ENCODE data around the gene CCDC33. TPM values are rescaled to one million over a fixed set of nuclear protein-coding genes. Genes with fewer than 3 reads are reported as not detected.

Gene CCDC33
- total and polyA plus RNA-seq, 2 donors (not counting 3 experiments of a cell fraction or from before 2014, with no cell fraction given) = not detected

GRCh38 chr15:74293021-74293810, 57.1 kb downstream of the CCDC33 start:
- no peak overlapping the region for H3K4me2 ChIP-seq (ENCODE audit: insufficient read depth, low read length)
- H3K79me2 ChIP-seq (ENCODE audit: control insufficient read depth, insufficient read depth, low read length) = no peaks in the 10 kb centered on the region
- TF ChIP-seq EZH2 (IDR thresholded peaks at IDR 0.05; ENCODE audit: borderline replicate concordance, low read depth, low read length, severe bottlenecking) (no peak), POLR2AphosphoS5 (IDR thresholded peaks at IDR 0.05; ENCODE audit: insufficient read depth, low read depth, low read length) (no peak), POLR2A (IDR thresholded peaks at IDR 0.05; ENCODE audit: low read depth, low read length) (no peak), MAX (IDR thresholded peaks at IDR 0.05; ENCODE audit: insufficient read depth, insufficient read length) (no peak), MYC (IDR thresholded peaks at IDR 0.05; ENCODE audit: low read depth, low read length) (no peak)
- no peaks in the 10 kb centered on the region for H3K27me3 ChIP-seq (ENCODE audit: control insufficient read depth in 2 of 2, insufficient read depth in 2 of 2, low read length in 2 of 2)
- intact Hi-C loops (cut with micrococcal nuclease) = no loop called here
- H3K9me3 ChIP-seq (replicated peaks; ENCODE audit: control insufficient read depth, insufficient read depth, low read length) = no peaks in the 10 kb centered on the region
- peaks cover 4% of the 10 kb centered on the region for H3K4me1 ChIP-seq (ENCODE audit: control insufficient read depth, extremely low read depth, insufficient read depth, low read length)
- H3K27ac ChIP-seq (ENCODE audit: insufficient read depth, low read depth, low read length) = no peak overlapping the region
- no TSS peak for BruUV-seq (replicated peaks)
- ChIA-PET CTCF (interaction anchor here (0.6 to 1.2 kb wide), 2 partner anchors 27 to 29 kb away, joined by 3 read pairs; no protein-coding TSS in a partner anchor), POLR2A (no interaction called here)
- dilution Hi-C loops (cut with MboI; ENCODE audit: extremely low pct_ligation_motif_present, low sequenced_read_pairs) = no loop called here
- no peak overlapping the region for H3K9ac ChIP-seq (replicated peaks; ENCODE audit: extremely low read depth, insufficient read depth, low read length)
- no peaks in the 10 kb centered on the region for H3K36me3 ChIP-seq (ENCODE audit: control insufficient read depth in 2 of 2, extremely low read depth in 1 of 2, insufficient read depth in 2 of 2, low read length in 2 of 2)
- H4K20me1 ChIP-seq (replicated peaks; ENCODE audit: control insufficient read depth, extremely low read depth, insufficient read depth, low read length) = no peaks in the 10 kb centered on the region
- DNase-seq (ENCODE audit: low read depth, low spot score) (no peak), FAIRE-seq (no peak)
- H2AFZ ChIP-seq (ENCODE audit: low read depth, low read length) = no peak overlapping the region
- H3K9me1 ChIP-seq (replicated peaks; ENCODE audit: control insufficient read depth, extremely low read depth, insufficient read depth, low read length) = no peaks in the 10 kb centered on the region
- no peak overlapping the region for H3K4me3 ChIP-seq (replicated peaks in 1 of 3; ENCODE audit: insufficient read depth in 1 of 3, low read depth in 1 of 3, low read length in 3 of 3)

- FAIRE-seq = no peak
- TF ChIP-seq POLR2A (IDR thresholded peaks at IDR 0.05; ENCODE audit: low read depth, low read length) (no peak), CTCF (IDR thresholded peaks at IDR 0.05; ENCODE audit: extremely low read depth in 1 of 2, insufficient read depth in 1 of 2, low read depth in 1 of 2, low read length in 2 of 2) (no peak), FOS (IDR thresholded peaks at IDR 0.05; ENCODE audit: borderline replicate concordance, insufficient read depth, low read length) (no peak)
- intact Hi-C loops (cut with micrococcal nuclease) (no loop called here), dilution Hi-C loops (cut with MboI; ENCODE audit: extremely low pct_ligation_motif_present, low sequenced_read_pairs) (no loop called here)
- H3K4me2 ChIP-seq (ENCODE audit: insufficient read depth, low read length) = no peak overlapping the region
- H3K27me3 ChIP-seq (ENCODE audit: control insufficient read depth in 2 of 2, insufficient read depth in 2 of 2, low read length in 2 of 2) = peaks cover 0 to under 1% of the 10 kb centered on the region in 2 experiments
- no peaks in the 10 kb centered on the region for H3K36me3 ChIP-seq (ENCODE audit: control insufficient read depth in 2 of 2, extremely low read depth in 1 of 2, insufficient read depth in 2 of 2, low read length in 2 of 2)
- no peaks in the 10 kb centered on the region for H4K20me1 ChIP-seq (replicated peaks; ENCODE audit: control insufficient read depth, extremely low read depth, insufficient read depth, low read length)
- no peak overlapping the region for H3K27ac ChIP-seq (ENCODE audit: insufficient read depth, low read depth, low read length)
- H3K9me3 ChIP-seq (replicated peaks; ENCODE audit: control insufficient read depth, insufficient read depth, low read length) = no peaks in the 10 kb centered on the region
- H3K4me3 ChIP-seq (replicated peaks in 1 of 3; ENCODE audit: insufficient read depth in 1 of 3, low read depth in 1 of 3, low read length in 3 of 3) = no peak overlapping the region
- DNase-seq (ENCODE audit: low read depth, low spot score) = no peak
- ChIA-PET POLR2A (no interaction called here), CTCF (interaction anchor here (1.2 to 4.4 kb wide), 2 partner anchors 18 to 27 kb away, joined by 3 to 9 read pairs; no protein-coding TSS in a partner anchor)
- no peak overlapping the region for H2AFZ ChIP-seq (ENCODE audit: low read depth, low read length)
- H3K79me2 ChIP-seq (ENCODE audit: control insufficient read depth, insufficient read depth, low read length) = no peaks in the 10 kb centered on the region
- BruUV-seq (replicated peaks) = no TSS peak
- peaks cover 4% of the 10 kb centered on the region for H3K4me1 ChIP-seq (ENCODE audit: control insufficient read depth, extremely low read depth, insufficient read depth, low read length)
- H3K9me1 ChIP-seq (replicated peaks; ENCODE audit: control insufficient read depth, extremely low read depth, insufficient read depth, low read length) = no peaks in the 10 kb centered on the region
- no peak overlapping the region for H3K9ac ChIP-seq (replicated peaks; ENCODE audit: extremely low read depth, insufficient read depth, low read length)
Observed at GRCh38 chr15:74294010-74294409, 57.9 kb downstream of the CCDC33 start.

All from endothelial cell of umbilical vein (primary cell).